GM21423 (cell line): ENCODE results near the gene CCL20.
A peak's percentile ranks its signal among the peaks of the same experiment; 100 is the strongest.

Experiments
- ATAC-seq: cut with Tn5 transposase; IDR thresholded peaks from one replicate; pipeline ENCODE4 v1.9.1; 2021; ENCODE audit warnings: mild to moderate bottlenecking, moderate library complexity; ENCODE audit not compliant: unreplicated experiment

CCL20 gene

GRCh38 chr2:227799202-227799601, 14.4 kb upstream of the CCL20 start:
- no peak for ATAC-seq

- ATAC-seq = no peak
Measured at GRCh38 chr2:227802882-227803281, 10.8 kb upstream of the CCL20 start.

GRCh38 chr2:227804975-227805374, 8.7 kb upstream of the CCL20 start:
- no peak for ATAC-seq

- no peak for ATAC-seq
Measured at GRCh38 chr2:227805578-227805977, 8.1 kb upstream of the CCL20 start.

- no peak for ATAC-seq
Measured at GRCh38 chr2:227808936-227809335, 4.7 kb upstream of the CCL20 start.

GRCh38 chr2:227812001-227812400, 1.6 kb upstream of the CCL20 start:
- no peak for ATAC-seq

- ATAC-seq = no peak
Measured at GRCh38 chr2:227813229-227813561, 447 bp upstream of the CCL20 start.

GRCh38 chr2:227815066-227815465, 1.4 kb downstream of the CCL20 start:
- ATAC-seq = no peak

GRCh38 chr2:227816507-227817294, 3.1 kb downstream of the CCL20 start:
- ATAC-seq = no peak

- no peak for ATAC-seq
Measured at GRCh38 chr2:227817336-227817735, 3.7 kb downstream of the CCL20 start.

- ATAC-seq = peak; percentile 45
Measured at GRCh38 chr2:227817850-227818674, 4.4 kb downstream of the CCL20 start.

GRCh38 chr2:227818675-227819397, 5.2 kb downstream of the CCL20 start:
- no peak for ATAC-seq

GRCh38 chr2:227819398-227819697, 5.7 kb downstream of the CCL20 start:
- no peak for ATAC-seq

- ATAC-seq = no peak
Measured at GRCh38 chr2:227821043-227821942, 7.7 kb downstream of the CCL20 start.

- no peak for ATAC-seq
Measured at GRCh38 chr2:227822416-227823003, 8.9 kb downstream of the CCL20 start.

- ATAC-seq = no peak
Measured at GRCh38 chr2:227823922-227824321, 10.3 kb downstream of the CCL20 start.

- ATAC-seq = no peak
Measured at GRCh38 chr2:227824711-227825110, 11.1 kb downstream of the CCL20 start.

GRCh38 chr2:227826019-227826521, 12.4 kb downstream of the CCL20 start:
- no peak for ATAC-seq

- ATAC-seq = no peak
Measured at GRCh38 chr2:227826563-227826962, 12.9 kb downstream of the CCL20 start.

GRCh38 chr2:227827143-227827542, 13.5 kb downstream of the CCL20 start:
- no peak for ATAC-seq
